DND-41 (cell line): ENCODE measurements around the gene LRP2BP.

ENCODE experiments used
- ATAC-seq: fragments of 200-7000 bp; cut with Tn5 transposase; 3 replicates; pipeline ENCODE4 v1.9.1; 2021; ENCODE audit warnings: low read depth; ENCODE audit not compliant: insufficient read depth
- DNase-seq: peaks from one replicate; pipeline ENCODE4 v3.0.0-alpha.2; 2020
- H2AFZ ChIP-seq: 2 replicates; pipeline ENCODE4 v1.6.0; 2012; ENCODE audit warnings: low read depth, low read length
- H3K27ac ChIP-seq: 2 replicates; pipeline ENCODE4 v1.5.1; 2012; ENCODE audit warnings: low read length, inconsistent platforms
- H3K27me3 ChIP-seq: fragments of 200-600 bp; sonication (generic); 2 replicates; pipeline ENCODE4 v1.6.0; 2012; ENCODE audit warnings: low read length, mild to moderate bottlenecking, inconsistent platforms; ENCODE audit not compliant: insufficient read depth, poor library complexity
- H3K36me3 ChIP-seq: 2 replicates; pipeline ENCODE4 v1.5.1; 2012; ENCODE audit warnings: low read length, inconsistent platforms; ENCODE audit not compliant: insufficient read depth
- H3K4me1 ChIP-seq: 2 replicates; pipeline ENCODE4 v1.5.1; 2012; ENCODE audit warnings: mild to moderate bottlenecking, low read length; ENCODE audit not compliant: insufficient read depth
- H3K4me2 ChIP-seq: 2 replicates; pipeline ENCODE4 v1.6.0; 2012; ENCODE audit warnings: mild to moderate bottlenecking, moderate library complexity, low read length, inconsistent platforms; ENCODE audit not compliant: insufficient read depth
- H3K4me3 ChIP-seq, 2 experiments: fragments of 200-600 bp in 1 of 2; shearing (Covaris generic) in 1 of 2; 2 replicates each; pipeline ENCODE4 v1.5.1; 2012 to 2016; ENCODE audit warnings: inconsistent platforms in 2 of 2, low read length in 2 of 2, mild to moderate bottlenecking in 2 of 2, low read depth in 1 of 2, moderate library complexity in 1 of 2
- H3K79me2 ChIP-seq: 2 replicates; pipeline ENCODE4 v1.6.0; 2012; ENCODE audit warnings: low read length, inconsistent platforms; ENCODE audit not compliant: insufficient read depth
- H3K9ac ChIP-seq: 2 replicates; pipeline ENCODE4 v1.6.0; 2012; ENCODE audit warnings: low read depth, mild to moderate bottlenecking, inconsistent platforms, low read length, moderate library complexity
- H3K9me3 ChIP-seq: 2 replicates; pipeline ENCODE4 v1.5.1; 2012; ENCODE audit warnings: low read length, moderate library complexity, mild to moderate bottlenecking, inconsistent platforms; ENCODE audit not compliant: insufficient read depth, severe bottlenecking
- H4K20me1 ChIP-seq: 2 replicates; pipeline ENCODE4 v1.6.0; 2012; ENCODE audit warnings: low read length; ENCODE audit not compliant: insufficient read depth
- EZH2 ChIP-seq: IDR thresholded peaks from 3 replicates; pipeline ENCODE4 v1.6.1; 2012; ENCODE audit warnings: borderline replicate concordance, low read depth, mild to moderate bottlenecking, moderate library complexity, low read length, inconsistent platforms; ENCODE audit not compliant: severe bottlenecking
- TF ChIP-seq, protein P1 (sequence below): IDR thresholded peaks from 2 replicates; pipeline ENCODE4 v1.5.1; 2012; ENCODE audit warnings: borderline replicate concordance, low read length, moderate library complexity, mild to moderate bottlenecking; ENCODE audit not compliant: poor library complexity, severe bottlenecking; ENCODE audit errors: extremely low read depth

The LRP2BP gene

DNA sequence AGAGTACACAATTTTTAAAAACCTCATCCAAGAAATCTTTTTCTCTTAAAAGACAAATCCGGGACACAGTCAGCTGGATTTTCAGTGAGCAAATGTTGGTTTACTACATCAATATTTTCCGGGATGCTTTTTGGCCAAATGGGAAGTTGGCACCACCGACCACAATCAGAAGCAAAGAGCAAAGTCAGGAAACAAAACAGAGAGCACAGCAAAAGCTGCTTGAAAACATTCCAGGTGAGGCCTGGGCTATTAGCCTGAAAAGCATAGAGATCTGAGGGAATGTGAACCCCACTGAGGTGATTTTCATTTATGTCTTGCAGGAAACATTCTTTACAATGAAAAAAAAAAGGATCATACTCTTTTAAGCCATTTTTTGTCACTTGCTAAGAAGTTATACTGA lies 33.9 kb downstream of the LRP2BP start:
- Histone ChIP-seq H3K4me3 (no peak overlapping the region), H3K27ac (no peak overlapping the region), H3K4me1 (no peaks in the 10 kb centered on the region), H3K4me2 (no peak overlapping the region), H3K79me2 (no peaks in the 10 kb centered on the region), H3K27me3 (no peaks in the 10 kb centered on the region), H3K9ac (no peak overlapping the region), H2AFZ (no peak overlapping the region), H3K36me3 (no peaks in the 10 kb centered on the region), H3K9me3 (no peaks in the 10 kb centered on the region), H4K20me1 (no peaks in the 10 kb centered on the region)
- TF ChIP-seq EZH2 = no peak
- TF ChIP-seq, protein P1, sequence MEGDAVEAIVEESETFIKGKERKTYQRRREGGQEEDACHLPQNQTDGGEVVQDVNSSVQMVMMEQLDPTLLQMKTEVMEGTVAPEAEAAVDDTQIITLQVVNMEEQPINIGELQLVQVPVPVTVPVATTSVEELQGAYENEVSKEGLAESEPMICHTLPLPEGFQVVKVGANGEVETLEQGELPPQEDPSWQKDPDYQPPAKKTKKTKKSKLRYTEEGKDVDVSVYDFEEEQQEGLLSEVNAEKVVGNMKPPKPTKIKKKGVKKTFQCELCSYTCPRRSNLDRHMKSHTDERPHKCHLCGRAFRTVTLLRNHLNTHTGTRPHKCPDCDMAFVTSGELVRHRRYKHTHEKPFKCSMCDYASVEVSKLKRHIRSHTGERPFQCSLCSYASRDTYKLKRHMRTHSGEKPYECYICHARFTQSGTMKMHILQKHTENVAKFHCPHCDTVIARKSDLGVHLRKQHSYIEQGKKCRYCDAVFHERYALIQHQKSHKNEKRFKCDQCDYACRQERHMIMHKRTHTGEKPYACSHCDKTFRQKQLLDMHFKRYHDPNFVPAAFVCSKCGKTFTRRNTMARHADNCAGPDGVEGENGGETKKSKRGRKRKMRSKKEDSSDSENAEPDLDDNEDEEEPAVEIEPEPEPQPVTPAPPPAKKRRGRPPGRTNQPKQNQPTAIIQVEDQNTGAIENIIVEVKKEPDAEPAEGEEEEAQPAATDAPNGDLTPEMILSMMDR = no peak
- ATAC-seq (no peak), DNase-seq (no peak)

DNA sequence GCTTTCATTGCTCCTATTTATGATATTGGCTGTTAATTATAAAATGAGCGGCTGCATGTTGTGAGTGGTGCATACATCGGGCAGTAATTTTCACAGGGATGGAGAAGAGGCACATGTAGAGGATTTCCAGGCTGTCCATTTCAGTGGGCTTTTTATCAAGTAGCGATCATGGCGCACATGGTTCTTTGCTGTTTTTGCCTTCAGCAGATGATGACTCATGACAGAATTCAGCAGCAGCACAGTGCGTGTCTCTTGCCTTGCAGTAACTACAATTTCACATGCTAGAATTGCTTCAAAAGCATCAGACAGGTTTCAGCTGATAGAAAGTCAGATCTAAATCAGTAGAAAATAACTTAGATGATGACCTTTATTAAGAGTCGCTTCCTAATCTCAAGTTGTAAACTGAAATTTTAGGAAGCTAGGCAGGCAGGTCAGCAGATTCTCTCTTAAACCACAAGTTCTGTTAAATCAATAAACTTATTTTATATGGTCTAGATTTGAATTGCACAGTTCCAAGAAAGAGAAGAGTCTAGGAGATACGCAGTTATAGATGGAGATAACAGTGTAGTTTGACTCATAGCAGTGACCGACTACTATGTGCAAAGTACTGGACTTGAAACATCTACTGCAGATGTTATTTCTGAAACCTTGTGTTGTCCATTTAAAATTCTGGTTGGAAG lies 35.8 kb downstream of the LRP2BP start:
- H3K79me2 ChIP-seq = no peaks in the 10 kb centered on the region

DNA sequence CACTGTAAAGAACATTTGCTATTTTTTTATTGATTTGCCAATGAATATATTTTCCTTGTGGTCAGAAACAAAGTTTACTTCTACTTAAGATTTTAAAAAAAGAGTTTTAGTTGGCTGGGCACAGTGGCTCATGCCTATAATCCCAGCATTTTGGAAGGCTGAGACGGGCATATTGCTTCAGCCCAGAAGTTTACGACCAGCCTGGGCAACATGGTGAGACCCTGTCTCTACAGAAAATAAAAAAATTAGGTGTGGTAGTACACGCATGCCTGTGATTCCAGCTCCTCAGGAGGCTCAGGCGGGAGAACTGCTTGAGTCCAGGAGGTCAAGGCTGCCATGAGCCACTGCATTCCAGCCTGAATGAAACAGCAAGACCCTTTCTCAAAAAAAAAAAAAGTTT lies 36.8 kb downstream of the LRP2BP start:
- DNase-seq (no peak), ATAC-seq (no peak)
- H2AFZ ChIP-seq = no peak overlapping the region
- H3K4me1 ChIP-seq = no peaks in the 10 kb centered on the region
- H4K20me1 ChIP-seq = no peaks in the 10 kb centered on the region
- H3K27ac ChIP-seq = no peak overlapping the region
- no peaks in the 10 kb centered on the region for H3K79me2 ChIP-seq
- H3K27me3 ChIP-seq = no peaks in the 10 kb centered on the region
- H3K4me2 ChIP-seq = no peak overlapping the region
- H3K9me3 ChIP-seq = no peaks in the 10 kb centered on the region
- TF ChIP-seq EZH2 = no peak
- TF ChIP-seq, protein P1 = no peak
- H3K36me3 ChIP-seq = no peaks in the 10 kb centered on the region
- no peak overlapping the region for H3K9ac ChIP-seq
- no peak overlapping the region for H3K4me3 ChIP-seq

More for the DNA sequence above, 35.8 kb downstream of the LRP2BP start:
- Histone ChIP-seq H3K27me3 (no peaks in the 10 kb centered on the region), H3K9me3 (no peaks in the 10 kb centered on the region), H3K4me2 (no peak overlapping the region), H4K20me1 (no peaks in the 10 kb centered on the region), H3K27ac (no peak overlapping the region), H3K9ac (no peak overlapping the region), H3K36me3 (no peaks in the 10 kb centered on the region), H3K4me1 (no peaks in the 10 kb centered on the region), H3K4me3 (no peak overlapping the region), H2AFZ (no peak overlapping the region)
- TF ChIP-seq, protein P1 = no peak
- no peak for TF ChIP-seq EZH2
- no peak for ATAC-seq
- no peak for DNase-seq
